Mucosa of gallbladder (tissue), 1 donor: ENCODE data around the gene GGA2. TPM values are rescaled to one million over a fixed set of nuclear protein-coding genes. Genes with fewer than 3 reads are reported as not detected.
"Not testable (repeated sequence)": the region's sequence is repeated elsewhere in the genome, so short reads cannot be mapped to it uniquely, and the experiment has no call there.

Source experiments
- DNase-seq: peaks from one replicate; pipeline ENCODE4 v3.0.0-alpha.2; 2020; ENCODE audit warnings: low spot score
- total RNA-seq: library from RNA; stranded (reverse); gene quantifications from one replicate; pipeline ENCODE4 v1.2.1, GENCODE V29; 2021
- donor health status: DM: no; HTN: no; CAD: no.

The GGA2 gene
- total RNA-seq, 1 donor from 2014 or later: 54.3 TPM

DNA sequence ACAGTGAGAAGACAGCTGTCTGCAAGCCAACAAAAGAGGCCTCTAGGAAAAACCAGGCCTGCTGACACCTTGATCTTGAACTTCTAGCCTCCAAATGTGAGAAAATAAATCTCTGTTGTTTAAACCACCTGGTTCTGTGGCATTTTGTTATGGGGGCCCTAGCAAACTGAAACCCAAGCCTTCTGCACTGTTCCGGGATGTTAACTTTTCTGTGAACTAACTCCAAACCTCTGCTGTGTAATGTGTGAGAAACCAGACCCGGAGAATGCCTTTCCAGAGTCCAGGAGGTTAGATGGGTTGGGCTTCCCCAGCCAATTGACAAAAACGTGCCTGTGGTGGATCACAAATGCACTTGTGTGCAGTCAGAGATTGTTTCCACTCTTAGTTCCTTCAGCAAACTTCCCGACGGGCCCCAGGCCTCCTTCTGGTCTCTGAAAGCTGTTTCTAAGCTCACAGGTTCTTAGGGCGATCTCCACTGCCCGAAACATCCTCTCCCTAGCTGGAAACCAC is 13.6 kb upstream of the GGA2 start:
- DNase-seq: no peak

DNA sequence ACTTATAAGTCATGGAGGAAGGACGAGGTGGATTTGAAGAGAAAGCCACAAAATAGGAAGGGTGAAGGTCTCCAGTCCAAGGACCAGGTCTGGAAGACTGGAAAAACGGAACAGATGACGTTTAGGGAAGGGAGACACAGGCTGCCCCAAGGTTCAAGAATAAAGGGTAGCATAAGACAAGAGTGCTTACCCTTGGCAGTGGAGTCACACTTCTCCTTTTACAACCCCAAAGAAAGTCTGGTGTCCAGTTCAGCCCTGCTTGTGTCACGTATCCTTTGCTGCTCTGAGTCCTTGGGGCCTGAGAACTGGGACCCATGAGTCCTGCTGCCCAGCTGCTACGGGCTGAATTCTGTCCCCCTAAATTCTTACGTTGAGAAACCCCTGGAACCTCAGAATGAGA is 13.0 kb upstream of the GGA2 start:
- no peak for DNase-seq

DNA sequence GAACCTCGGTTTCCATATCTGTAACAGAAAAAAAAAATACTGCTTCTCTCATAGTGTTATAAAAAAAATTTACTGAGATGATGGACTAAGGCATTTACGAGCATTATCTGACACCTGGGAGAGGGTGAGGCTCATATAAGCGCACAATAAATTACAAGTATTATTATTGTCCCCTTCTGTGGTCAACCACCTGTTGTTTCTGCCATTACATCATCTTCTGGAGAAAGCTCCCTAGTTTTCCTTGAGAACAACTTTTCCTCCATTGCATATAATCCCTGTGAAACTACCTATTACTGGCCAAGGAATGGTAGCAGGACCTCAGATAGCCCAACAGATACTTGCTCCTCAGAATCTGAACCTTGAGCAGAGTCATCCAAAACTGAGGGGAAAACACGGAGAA is 11.7 kb upstream of the GGA2 start:
- DNase-seq: no peak

DNA sequence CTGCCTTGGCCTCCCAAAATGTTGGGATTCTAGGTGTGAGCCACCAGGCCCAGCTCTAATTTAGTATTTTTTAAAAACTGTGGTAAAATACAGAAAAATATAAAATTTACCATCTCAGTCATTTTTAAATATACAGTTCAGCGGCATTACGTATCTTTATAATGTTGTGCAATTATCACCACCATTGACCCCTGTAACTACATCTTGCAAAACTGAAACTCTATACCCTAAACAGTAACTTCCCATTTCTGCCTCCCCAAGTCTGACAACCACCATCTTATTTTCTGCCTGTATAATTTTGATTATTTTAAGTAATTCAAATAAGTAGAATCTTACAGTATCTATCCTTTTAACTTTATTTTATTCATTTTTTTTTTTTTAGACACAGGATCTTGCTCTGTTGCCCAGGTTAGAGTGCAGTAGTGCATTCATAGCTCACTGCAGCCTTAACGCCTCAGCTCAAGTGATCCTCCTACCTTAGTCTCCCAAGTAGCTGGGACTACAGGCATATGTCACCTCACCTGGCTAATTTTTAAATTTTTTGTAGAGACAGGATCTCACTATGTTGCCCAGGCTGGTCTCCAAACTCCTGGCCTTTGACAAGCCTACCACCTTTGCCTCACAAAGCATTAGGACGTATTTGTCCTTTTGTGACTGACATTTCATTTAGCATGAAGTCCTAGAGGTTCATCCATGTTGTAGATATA is 10.9 kb upstream of the GGA2 start:
- DNase-seq: no peak

- no peak for DNase-seq
These were observed 10.2 kb upstream of the GGA2 start for GRCh38 chr16:23520500-23520899.

DNA sequence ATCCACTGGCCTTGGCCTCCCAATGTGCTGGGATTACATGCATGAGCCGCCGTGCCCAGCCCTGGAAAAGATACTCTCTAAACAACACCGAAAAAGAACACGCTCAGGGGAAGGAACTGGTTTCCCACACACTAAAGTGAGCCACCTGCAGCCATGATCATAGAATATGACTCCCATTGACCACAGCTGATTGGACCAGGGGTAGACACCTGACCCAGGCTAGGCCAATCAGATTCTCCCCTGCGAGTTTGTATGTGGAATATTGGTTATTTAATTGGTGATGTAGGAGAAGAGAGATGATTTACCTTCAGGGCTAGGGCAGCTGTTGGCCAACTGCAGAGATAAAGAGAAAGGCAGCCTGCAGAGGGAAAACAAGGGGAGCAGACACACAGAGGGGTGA is 9.0 kb upstream of the GGA2 start:
- no peak for DNase-seq

DNA sequence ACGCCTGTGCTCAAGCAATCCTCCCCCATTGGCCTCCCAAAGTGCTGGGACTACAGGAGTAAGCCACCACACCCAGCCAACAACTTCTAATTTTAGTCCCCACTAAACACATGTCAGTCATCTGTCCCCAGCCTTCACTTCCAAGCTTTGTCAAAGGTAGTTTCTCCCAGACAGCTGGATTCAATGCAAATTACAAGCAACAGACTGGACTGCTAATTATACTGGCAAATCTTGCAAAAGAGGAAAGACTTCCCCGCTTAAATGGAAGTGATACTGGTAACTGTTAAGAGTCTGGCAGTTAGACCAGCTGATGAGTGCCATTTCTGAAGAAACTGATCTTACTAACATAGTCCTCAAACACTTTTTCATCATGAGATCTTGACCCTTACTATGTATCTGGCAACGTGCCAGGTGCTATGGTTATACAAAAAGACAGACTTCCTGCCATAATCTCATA is 8.2 kb upstream of the GGA2 start:
- no peak for DNase-seq

DNA sequence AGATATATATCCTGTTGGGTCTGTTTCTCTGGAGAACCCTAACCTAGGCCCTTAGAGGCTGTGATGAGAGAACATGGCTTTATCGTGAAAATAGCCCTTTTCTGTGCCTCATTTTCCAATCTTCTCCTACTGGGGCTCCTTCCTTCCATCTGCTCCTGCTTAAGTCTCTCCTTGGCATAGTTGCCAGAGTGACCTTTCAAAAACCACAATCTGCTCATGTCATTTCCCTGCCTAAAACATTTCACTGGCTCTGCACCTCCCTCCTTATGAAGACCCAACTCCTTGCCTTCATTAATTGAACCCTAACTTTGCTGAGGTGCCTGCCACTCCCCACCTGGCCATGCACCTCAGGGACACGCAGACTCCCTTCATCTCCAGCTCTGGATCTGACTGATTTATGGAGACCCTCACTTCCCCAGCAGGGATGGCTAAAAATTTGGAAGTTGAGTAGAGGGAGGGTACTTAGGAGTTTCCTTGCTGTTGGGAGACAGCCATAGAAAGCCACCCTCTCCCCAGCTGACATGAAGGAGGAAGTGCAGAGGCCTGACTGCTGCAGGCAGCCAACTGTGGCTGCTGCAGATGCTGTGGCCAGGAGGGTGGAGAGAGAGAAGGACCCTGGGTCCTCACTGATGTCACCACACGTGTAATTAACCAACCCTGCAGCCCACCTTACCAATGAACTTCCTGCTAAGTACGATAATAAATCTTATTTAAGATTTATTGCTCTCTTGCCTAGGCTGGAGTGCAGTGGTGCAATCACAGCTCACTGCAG is 6.3 kb upstream of the GGA2 start:
- DNase-seq: no peak

GRCh38 chr16:23515881-23516280 is 5.6 kb upstream of the GGA2 start:
- DNase-seq: no peak

- DNase-seq: no peak
These were observed 4.3 kb upstream of the GGA2 start for GRCh38 chr16:23514381-23515152.

DNA sequence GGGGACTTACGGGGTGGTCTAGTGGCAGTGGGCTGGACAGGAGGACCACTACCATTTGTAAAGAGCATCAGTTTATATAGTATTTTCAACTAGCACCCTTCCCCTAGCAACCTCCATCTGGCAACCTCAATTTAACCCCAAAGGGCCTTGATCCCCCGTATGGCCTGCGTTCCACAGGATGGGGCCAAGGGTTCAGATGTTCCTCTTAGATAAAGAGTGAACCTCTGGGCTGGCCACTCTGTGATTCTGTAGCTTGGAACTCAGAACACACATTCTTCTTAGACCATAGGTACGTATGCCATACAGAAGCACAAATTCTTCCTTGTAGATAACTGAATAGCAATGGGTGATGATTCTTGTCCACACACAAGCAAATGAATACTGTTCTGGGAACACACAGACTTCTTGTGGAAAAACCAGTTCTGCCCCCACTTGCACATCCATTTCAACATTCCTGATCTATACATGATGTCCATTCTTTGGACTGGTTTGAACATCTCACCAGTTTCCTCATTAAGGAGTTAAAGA is 1.9 kb upstream of the GGA2 start:
- DNase-seq: no peak

- no peak for DNase-seq
These were observed 1.4 kb upstream of the GGA2 start for GRCh38 chr16:23511731-23512130.

- DNase-seq: not testable (repeated sequence)
These were observed 599 bp upstream of the GGA2 start for GRCh38 chr16:23510915-23511270.

- DNase-seq: no peak
These were observed 521 bp downstream of the GGA2 start for GRCh38 chr16:23509782-23510163.

GRCh38 chr16:23509441-23509754 is 896 bp downstream of the GGA2 start:
- no peak for DNase-seq

DNA sequence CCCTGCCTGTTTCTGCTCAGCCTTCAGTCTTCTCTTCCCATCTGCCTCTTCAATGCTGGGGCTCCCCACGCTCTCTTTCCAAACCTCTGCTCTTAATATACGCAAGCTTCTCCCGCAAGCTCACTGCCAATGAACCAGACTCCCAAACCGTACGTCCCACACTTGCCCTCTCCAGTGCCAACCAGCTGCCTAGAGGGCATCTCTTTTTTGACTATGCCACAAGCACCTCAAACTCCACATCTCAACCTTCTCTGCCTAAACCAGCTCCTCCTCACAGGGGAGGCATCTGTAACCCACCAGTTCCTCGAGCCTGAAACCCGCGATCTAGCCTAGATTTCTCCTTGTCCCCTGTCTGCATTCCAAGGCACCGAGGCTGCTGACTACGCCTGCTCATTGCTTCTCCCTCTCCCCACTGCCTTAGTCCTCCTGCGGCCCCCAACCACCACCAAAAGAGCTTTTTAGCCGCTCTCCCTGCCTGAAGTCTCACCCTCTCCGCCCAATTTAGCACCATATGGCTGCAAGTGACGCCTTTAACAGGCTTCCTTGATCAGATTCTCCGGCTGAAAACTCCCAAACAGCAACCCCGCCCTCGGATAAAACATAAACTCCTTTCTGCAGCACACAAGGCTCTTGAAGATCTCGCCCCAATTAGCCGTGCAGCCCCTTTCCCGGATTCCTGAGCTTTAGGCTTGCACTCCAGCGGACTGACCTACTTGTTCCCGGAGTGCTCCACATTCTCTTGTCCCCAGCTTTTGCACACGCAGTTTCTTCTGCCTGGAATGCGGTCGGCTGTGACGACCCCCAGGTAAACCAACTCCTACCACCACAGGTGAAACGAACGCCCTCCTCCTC is 1.5 kb downstream of the GGA2 start:
- DNase-seq: no peak

- DNase-seq: no peak
These were observed 3.7 kb downstream of the GGA2 start for GRCh38 chr16:23506606-23506994.

DNA sequence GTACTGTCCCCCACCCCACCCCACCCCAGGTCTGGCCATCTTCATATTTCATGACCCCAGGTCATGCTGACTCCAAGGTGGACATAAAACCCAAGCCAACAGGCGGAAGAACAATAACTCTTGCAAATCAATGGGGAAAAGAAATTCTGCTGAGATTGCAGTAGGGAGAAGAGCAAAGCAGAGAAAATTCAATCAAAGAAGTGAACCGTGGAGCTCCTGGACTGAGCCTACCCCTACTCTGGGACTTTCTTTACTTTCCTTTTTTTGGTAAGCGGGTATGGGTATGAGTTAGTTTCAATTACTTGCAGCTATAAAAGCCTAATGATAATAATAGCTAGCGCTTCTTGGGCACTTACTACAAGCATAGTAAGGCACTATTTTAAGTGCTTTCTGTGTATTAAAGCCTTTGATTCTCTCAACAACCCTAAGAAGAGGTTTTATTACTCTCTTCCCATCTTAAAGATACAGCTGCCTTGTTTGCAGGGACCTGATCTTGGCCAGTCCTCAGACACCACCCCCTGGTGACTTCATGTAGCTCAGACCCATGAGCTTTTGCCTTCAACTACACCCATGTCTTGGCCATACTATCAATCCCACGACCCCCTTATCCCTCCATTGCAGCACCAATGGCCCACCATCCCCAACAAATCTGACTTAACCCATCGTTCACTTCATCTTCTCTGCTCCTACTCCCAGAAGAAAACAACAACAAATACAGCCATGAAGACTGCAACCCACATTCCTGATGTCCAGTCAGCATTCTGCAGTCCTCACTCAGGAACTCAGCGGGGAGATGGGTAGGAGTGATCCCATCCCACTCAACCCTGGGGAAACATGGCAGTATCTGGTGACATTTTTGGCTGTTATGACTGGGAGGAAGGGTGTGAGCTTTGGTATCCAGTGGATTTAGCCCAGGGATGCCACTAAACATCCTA is 4.4 kb downstream of the GGA2 start:
- no peak for DNase-seq

DNA sequence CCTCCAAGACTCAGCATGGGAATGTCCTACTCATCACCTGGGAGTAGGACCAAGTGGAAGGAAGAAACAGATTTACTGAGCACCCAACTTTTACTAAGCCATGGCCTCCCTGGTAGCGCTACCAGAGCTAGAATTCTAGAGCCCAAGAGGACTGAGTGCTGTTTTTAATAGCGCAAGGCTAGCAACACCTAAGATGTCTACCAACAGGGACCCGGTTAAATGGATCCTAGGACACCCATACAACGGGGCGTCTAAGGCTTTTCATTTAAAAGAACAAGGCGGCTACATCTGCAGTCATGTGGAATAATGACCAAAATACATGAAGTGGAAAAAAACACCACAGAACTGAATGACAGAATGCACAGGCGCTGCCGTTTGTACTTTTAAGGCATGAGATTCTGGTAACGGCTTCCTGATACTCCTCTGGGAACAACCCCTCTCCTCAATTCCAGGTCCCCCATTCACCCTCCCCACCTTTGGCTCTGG is 5.1 kb downstream of the GGA2 start:
- DNase-seq: no peak
